Astrocyte of the cerebellum (primary cell): ENCODE data around the gene GPR150.

Source experiments
- DNase-seq: peaks from one replicate; pipeline ENCODE4 v3.0.0-alpha.2; 2011; ENCODE audit warnings: low read depth
- H3K4me3 ChIP-seq: 2 replicates; pipeline ENCODE4 v1.5.1; 2011; ENCODE audit warnings: mild to moderate bottlenecking, low read depth, low read length, moderate library complexity
- in situ Hi-C: cut with HindIII; loops from 2 replicates; pipeline ENCODE4 v1.10.0; 2017; ENCODE audit warnings: low sequenced_read_pairs
- TF ChIP-seq, protein P1 (sequence below): IDR thresholded peaks from 2 replicates; pipeline ENCODE4 v1.5.1; 2012; ENCODE audit warnings: low read length, low read depth, moderate library complexity, mild to moderate bottlenecking; ENCODE audit errors: missing control alignments

GPR150 gene

DNA sequence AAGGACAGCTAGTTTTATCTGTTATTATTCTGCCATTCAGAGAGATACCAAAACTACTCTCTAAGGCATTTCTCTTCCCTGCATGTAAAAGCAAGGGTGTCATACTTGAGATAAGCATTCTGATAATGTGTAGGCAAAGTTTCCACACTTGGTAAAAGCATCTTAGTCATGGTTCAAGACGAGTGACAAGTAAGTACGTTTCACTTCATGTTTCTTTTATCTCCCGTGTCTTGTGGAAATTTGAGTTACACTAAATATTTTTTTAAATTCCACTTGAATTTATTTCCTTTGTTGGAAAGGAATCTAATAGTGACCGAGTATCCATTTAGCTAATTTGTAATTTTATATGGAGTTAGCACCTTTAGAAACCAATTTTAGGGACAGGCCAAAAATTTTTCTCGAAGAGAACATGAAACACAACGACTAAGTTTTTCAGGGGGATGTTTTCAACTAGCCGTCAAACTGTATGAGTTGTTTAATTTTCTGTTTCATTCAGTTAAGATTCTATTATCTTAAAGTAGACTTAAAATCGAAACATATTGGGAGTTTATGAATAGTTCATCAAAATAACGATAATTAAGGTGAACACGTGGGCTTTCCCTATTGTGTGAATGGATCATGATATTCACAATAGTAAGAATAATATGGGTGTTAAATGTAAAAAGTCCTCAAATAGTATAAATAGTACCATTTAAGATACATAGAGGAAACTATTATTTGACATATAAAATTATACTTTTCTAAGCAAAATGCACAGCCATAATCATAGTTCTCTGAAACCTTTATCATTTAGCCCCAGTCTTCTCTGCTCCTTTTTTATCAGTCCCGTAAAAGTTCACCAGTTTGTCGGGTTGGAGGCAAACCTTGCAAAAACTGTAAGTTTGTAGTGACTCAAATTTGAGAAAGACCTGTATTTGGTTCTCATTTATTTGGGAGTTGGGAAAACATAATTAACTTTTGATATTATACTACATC, 28.3 kb downstream of the GPR150 start:
- TF ChIP-seq, protein P1, sequence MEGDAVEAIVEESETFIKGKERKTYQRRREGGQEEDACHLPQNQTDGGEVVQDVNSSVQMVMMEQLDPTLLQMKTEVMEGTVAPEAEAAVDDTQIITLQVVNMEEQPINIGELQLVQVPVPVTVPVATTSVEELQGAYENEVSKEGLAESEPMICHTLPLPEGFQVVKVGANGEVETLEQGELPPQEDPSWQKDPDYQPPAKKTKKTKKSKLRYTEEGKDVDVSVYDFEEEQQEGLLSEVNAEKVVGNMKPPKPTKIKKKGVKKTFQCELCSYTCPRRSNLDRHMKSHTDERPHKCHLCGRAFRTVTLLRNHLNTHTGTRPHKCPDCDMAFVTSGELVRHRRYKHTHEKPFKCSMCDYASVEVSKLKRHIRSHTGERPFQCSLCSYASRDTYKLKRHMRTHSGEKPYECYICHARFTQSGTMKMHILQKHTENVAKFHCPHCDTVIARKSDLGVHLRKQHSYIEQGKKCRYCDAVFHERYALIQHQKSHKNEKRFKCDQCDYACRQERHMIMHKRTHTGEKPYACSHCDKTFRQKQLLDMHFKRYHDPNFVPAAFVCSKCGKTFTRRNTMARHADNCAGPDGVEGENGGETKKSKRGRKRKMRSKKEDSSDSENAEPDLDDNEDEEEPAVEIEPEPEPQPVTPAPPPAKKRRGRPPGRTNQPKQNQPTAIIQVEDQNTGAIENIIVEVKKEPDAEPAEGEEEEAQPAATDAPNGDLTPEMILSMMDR: no peak
- DNase-seq: no peak
- H3K4me3 ChIP-seq: no peak overlapping the region
- in situ Hi-C loops: no loop called here

DNA sequence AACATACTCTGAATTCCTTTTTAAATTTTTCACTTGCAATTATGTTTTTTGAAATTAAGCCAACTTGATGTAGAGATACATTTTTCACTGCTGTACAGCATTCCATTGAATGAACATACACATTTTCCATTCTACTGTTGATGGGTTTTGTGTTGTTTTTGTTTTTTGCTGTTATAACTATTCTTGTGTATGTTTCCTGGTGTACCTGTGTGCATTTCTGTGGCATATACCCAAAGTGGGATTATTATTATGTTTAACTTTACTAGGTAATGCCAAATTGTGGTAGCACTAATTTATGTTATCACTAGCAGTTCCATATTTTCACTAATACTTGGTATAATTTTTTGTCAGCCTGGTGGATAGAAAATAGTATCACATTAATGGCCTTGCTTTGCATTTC, 29.4 kb downstream of the GPR150 start:
- no peak for DNase-seq
- TF ChIP-seq, protein P1: no peak
- in situ Hi-C loops: no loop called here
- H3K4me3 ChIP-seq: no peak overlapping the region

DNA sequence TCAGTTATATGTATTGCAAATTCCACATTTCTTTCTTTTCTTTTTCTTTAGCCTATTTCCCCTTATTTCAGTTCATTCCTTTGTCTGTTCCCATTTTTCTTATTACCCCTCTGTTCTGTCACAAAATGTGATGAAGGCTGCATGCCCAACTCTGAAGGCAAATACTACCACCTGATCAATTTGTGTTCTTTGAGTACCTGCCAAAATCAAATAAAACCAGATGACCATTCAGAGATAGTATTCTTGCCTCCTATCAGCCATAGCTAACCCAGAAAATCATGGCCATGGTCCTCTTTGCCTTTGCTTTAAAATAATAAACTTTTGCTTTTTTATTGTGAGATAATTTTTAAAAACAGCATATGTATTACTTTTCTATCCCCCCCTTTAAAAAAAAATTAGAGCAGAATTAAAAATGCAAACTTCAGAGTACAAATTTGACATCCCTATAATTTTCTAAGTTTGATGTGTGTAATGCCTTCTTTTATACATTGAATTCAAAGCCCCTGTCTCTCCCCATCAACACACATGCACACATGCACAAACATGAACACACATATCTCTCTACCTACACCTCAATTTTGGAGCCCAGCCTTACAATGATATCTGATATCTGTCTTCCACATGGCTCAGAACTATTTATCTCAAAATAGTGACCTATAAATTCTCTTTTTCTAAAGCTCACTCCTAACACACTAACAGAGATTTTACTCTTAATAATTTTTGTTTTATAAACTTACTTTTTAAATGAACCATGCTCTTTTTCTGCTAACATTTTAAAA, 30.1 kb downstream of the GPR150 start:
- DNase-seq: no peak
- TF ChIP-seq, protein P1: no peak
- H3K4me3 ChIP-seq: no peak overlapping the region
- in situ Hi-C loops: no loop called here

DNA sequence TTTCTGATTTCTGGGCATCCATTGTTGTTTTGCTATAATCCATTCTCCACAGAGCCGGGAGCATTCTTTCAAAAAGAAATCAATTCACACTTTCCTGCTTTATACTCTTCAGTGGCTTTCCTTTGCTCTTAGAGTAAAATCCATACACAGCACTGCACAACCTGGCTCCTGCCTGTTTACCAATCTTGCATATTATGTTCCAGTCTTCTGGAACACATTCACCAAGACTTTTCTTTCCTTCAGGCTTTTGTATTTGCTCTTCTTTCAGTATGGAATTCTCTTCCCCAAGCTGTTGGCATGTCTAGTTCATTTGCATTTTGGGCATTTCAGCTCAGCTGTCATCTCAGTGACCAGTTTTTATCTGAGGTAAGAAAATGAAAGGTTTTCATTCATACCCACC, 33.0 kb downstream of the GPR150 start:
- no peak overlapping the region for H3K4me3 ChIP-seq
- TF ChIP-seq, protein P1: no peak
- in situ Hi-C loops: no loop called here
- no peak for DNase-seq

DNA sequence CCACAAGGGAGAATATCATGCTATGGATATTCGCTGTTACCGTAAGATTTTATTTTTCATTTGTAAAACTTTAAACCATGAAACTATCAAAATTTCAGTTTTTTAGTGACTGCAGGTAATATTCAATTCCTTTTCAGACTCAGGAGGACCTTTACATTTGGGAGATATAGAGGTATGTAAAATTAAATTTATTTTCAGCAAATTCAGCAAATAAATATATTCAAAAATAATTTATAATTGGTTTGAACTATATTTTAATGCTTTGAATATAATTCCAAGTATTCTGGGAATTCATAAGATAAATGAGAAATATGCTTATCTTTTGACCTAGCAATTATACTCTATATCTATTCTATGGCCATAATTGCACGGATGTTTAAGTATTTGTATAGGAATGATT, 34.3 kb downstream of the GPR150 start:
- no peak for DNase-seq
- in situ Hi-C loops: no loop called here
- TF ChIP-seq, protein P1: no peak
- no peak overlapping the region for H3K4me3 ChIP-seq

DNA sequence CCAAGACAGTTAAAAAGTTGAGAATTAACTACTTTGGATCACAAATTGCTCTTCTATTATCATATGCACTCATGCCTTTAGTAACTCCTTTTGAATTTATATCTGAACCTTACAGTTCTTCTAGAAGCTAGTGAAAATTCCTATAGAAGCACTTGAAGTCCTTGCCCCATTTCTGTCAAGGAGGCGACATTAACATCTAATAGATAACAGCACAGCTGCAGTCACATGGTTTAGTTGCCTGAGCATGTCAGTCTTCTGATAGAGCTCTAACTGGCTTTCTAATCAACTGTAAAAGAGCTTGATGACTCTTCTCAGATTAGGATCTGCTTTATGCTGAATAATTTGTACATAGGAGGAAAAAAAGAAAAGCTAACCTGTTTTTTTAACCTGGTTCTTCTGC, 35.7 kb downstream of the GPR150 start:
- no peak overlapping the region for H3K4me3 ChIP-seq
- DNase-seq: no peak
- TF ChIP-seq, protein P1: no peak
- in situ Hi-C loops: no loop called here
